ENCODE measurements around the gene APBB2. TPM values are rescaled to one million over a fixed set of nuclear protein-coding genes. Genes with fewer than 3 reads are reported as not detected.
A peak's percentile ranks its signal among the peaks of the same experiment; 100 is the strongest.
"Not testable (repeated sequence)": the region's sequence is repeated elsewhere in the genome, so short reads cannot be mapped to it uniquely, and the experiment has no call there.

APBB2 gene
- total and polyA plus RNA-seq, 4 donors: 82.2 to 104 (median 91.6) TPM

DNA sequence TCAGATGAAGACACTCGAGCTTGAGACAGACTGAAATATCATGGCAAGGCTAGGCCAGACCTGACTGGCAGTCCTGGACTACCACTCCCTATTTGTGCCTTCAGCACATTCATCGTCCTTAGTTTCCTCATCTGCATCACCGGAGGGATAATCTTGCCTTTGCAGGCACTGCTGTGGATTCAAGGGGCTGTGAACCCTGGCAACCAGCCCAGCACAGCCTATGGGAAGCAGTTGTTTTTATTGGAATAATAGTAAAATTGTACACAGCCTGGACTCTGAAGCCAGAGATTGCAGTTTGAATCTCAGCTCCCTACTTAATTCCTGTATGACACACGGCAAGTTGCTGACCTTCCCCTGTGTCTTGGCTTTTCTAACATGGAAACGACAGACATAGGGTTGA is 303.6 kb downstream of the APBB2 start:
- Histone ChIP-seq H3K4me3 (ENCODE audit: low read depth, low read length) (no peak overlapping the region), H3K27me3 (ENCODE audit: control insufficient read depth, insufficient read depth, low read length) (no peaks in the 10 kb centered on the region), H3K27ac (ENCODE audit: low read depth, low read length) (no peak overlapping the region), H3K36me3 (ENCODE audit: control insufficient read depth, insufficient read depth, low read length) (peaks cover 6% of the 10 kb centered on the region), H3K4me1 (ENCODE audit: control insufficient read depth, insufficient read depth, low read length) (peaks cover 16% of the 10 kb centered on the region), H3K9me3 (ENCODE audit: control insufficient read depth, insufficient read depth, low read length) (no peaks in the 10 kb centered on the region)
- DNase-seq (ENCODE audit: low read depth in 4 of 6, low spot score in 6 of 6): no peak
- 85% methylated on average over 3 of the region's 5 CpGs for WGBS (ENCODE audit: insufficient coverage)

DNA sequence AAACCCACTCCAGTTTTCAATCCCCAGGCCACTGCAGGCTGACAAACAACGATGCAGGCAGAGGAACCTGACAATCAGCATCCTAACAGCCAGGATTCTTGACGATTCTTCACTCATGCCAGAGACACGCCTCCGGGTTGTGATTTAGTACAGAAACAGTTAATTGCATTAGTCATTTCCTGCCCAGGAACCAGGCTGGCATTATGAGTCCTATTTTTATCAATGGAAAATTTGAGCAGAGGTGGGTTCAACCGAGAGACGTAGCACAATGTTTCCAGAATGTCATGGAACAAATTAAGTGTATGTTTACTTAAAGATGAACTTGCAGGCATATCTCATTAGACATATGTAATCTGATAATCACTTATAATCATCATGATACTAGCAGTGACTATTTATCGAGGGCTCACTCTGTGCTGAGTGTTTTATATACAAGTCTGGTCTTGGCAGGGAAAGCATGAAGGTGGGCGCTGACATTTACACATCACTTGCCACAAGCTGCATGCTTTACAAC is 304.9 kb downstream of the APBB2 start:
- WGBS (ENCODE audit: insufficient coverage): 54% methylated on average over 4 of the region's 8 CpGs
- no peak overlapping the region for H3K27ac ChIP-seq (ENCODE audit: low read depth, low read length)
- H3K36me3 ChIP-seq (ENCODE audit: control insufficient read depth, insufficient read depth, low read length): peaks cover 3% of the 10 kb centered on the region
- DNase-seq (ENCODE audit: low read depth in 4 of 6, low spot score in 6 of 6): peak in 1 of 6 donors; percentile 37
- no peak overlapping the region for H3K4me3 ChIP-seq (ENCODE audit: low read depth, low read length)
- peaks cover 28% of the 10 kb centered on the region for H3K4me1 ChIP-seq (ENCODE audit: control insufficient read depth, insufficient read depth, low read length)
- no peaks in the 10 kb centered on the region for H3K9me3 ChIP-seq (ENCODE audit: control insufficient read depth, insufficient read depth, low read length)
- H3K27me3 ChIP-seq (ENCODE audit: control insufficient read depth, insufficient read depth, low read length): no peaks in the 10 kb centered on the region

DNA sequence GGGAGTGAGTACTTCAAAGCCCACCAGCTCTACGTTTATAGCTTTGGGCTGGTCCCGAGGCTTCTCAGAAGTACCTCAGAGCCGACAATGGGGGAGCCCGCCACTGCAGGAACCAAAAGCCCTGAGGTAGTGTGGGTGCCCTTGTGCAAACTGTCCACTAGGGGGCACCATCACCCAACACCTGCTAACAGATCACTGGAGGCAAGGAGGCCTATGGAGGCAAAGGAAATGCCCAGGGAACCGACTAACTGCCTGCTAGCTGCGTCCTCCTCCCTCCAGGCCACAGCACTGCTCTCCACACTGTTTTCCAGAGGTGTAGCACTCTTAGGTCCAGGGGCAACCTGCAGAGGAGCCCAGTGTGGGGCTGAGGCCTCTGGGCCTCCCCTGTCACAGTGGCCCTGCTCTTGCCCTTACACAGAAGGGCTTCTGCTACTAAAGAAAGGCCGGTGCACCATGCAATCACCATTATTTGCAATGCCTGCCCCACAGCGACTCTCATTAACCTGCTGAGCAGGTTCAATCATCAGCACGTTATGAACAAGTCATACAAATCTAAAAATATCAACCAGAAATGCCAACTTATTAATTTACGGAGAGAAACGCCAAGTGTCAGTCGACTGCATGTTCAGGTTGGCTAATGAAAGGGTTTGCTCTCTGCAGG is 305.5 kb downstream of the APBB2 start:
- H3K4me3 ChIP-seq (ENCODE audit: low read depth, low read length): no peak overlapping the region
- no peaks in the 10 kb centered on the region for H3K27me3 ChIP-seq (ENCODE audit: control insufficient read depth, insufficient read depth, low read length)
- H3K9me3 ChIP-seq (ENCODE audit: control insufficient read depth, insufficient read depth, low read length): no peaks in the 10 kb centered on the region
- peaks cover 3% of the 10 kb centered on the region for H3K36me3 ChIP-seq (ENCODE audit: control insufficient read depth, insufficient read depth, low read length)
- H3K4me1 ChIP-seq (ENCODE audit: control insufficient read depth, insufficient read depth, low read length): peaks cover 28% of the 10 kb centered on the region
- no peak overlapping the region for H3K27ac ChIP-seq (ENCODE audit: low read depth, low read length)
- DNase-seq (ENCODE audit: low read depth in 4 of 6, low spot score in 6 of 6): peak in 2 of 6 donors; percentile 73 to 81
- WGBS (ENCODE audit: insufficient coverage): 49% methylated on average over 11 of the region's 12 CpGs

DNA sequence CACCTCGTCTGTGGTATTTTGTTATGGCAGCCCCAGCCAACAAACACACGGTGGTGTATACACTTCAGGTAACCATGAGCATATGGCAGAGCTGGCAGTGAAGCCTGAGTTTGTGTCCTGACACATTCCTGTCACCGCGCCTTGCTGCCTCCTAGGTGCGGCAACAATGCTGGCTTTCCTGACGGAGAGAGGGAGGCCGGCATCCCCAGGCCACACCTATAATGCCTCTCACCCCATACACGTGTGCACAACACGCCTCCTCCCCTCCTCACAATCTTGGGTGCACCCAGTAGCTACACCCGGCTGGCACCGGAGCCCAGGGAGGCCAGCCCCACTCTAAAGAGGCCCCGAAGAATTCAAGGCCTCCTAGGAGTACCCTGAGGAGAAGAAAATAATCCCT is 306.0 kb downstream of the APBB2 start:
- Histone ChIP-seq H3K4me3 (ENCODE audit: low read depth, low read length) (no peak overlapping the region), H3K9me3 (ENCODE audit: control insufficient read depth, insufficient read depth, low read length) (no peaks in the 10 kb centered on the region), H3K27me3 (ENCODE audit: control insufficient read depth, insufficient read depth, low read length) (no peaks in the 10 kb centered on the region), H3K4me1 (ENCODE audit: control insufficient read depth, insufficient read depth, low read length) (peaks cover 28% of the 10 kb centered on the region), H3K36me3 (ENCODE audit: control insufficient read depth, insufficient read depth, low read length) (peaks cover 3% of the 10 kb centered on the region), H3K27ac (ENCODE audit: low read depth, low read length) (no peak overlapping the region)
- 74% methylated on average over 9 of the region's 12 CpGs for WGBS (ENCODE audit: insufficient coverage)
- DNase-seq (ENCODE audit: low read depth in 4 of 6, low spot score in 6 of 6): no peak

DNA sequence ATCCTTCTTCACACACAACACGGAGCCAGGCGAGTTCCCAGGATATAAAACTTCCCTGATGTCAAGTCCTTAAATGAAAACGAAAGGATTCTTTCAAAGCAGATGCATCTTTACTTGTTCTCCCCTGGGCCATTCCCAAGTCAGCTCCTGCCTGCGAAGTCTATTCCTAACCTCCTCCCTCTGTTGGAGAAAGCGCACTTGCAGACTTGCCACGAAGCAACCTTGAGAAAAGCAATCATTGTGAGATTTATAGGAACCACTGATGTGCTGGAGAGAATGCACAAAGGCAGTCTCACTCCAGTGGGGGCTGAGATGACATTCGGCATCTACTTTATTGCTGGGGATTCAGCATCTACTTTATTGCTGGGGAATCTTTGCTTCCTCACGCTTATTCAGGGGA is 308.9 kb downstream of the APBB2 start:
- WGBS (ENCODE audit: insufficient coverage): 16% methylated on average over 5 of the region's 8 CpGs
- Histone ChIP-seq H3K27ac (ENCODE audit: low read depth, low read length) (peak overlapping the region; percentile 22), H3K9me3 (ENCODE audit: control insufficient read depth, insufficient read depth, low read length) (no peaks in the 10 kb centered on the region), H3K36me3 (ENCODE audit: control insufficient read depth, insufficient read depth, low read length) (peaks cover 3% of the 10 kb centered on the region), H3K27me3 (ENCODE audit: control insufficient read depth, insufficient read depth, low read length) (no peaks in the 10 kb centered on the region), H3K4me3 (ENCODE audit: low read depth, low read length) (no peak overlapping the region), H3K4me1 (ENCODE audit: control insufficient read depth, insufficient read depth, low read length) (peaks cover 28% of the 10 kb centered on the region)
- peak in 2 of 6 donors; percentile 32 to 89 for DNase-seq (ENCODE audit: low read depth in 4 of 6, low spot score in 6 of 6)

DNA sequence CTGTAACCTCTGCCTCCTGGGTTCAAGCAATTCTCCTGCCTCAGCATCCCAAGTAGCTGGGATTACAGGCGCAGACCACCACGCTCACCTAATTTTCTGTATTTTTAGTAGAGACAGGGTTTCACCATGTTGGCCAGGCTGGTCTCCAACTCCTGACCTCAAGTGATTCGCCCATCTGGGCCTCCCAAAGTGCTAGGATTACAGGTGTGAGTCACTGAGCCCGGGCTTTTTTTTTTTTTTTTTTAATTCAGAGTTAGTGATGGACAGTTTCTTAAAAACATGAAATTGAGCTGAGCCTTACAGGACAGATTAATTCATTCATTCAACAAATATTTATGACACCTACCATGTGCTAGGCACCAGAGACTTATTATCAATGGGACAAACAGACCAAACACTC is 313.8 kb downstream of the APBB2 start:
- H3K4me3 ChIP-seq (ENCODE audit: low read depth, low read length); H3K9me3 ChIP-seq (ENCODE audit: control insufficient read depth, insufficient read depth, low read length); DNase-seq (ENCODE audit: low read depth in 4 of 6, low spot score in 6 of 6); H3K27me3 ChIP-seq (ENCODE audit: control insufficient read depth, insufficient read depth, low read length); H3K36me3 ChIP-seq (ENCODE audit: control insufficient read depth, insufficient read depth, low read length); H3K27ac ChIP-seq (ENCODE audit: low read depth, low read length): not testable (repeated sequence)
- H3K4me1 ChIP-seq (ENCODE audit: control insufficient read depth, insufficient read depth, low read length): peaks cover 16% of the 10 kb centered on the region
- 100% methylated on average over 3 of the region's 4 CpGs for WGBS (ENCODE audit: insufficient coverage)

DNA sequence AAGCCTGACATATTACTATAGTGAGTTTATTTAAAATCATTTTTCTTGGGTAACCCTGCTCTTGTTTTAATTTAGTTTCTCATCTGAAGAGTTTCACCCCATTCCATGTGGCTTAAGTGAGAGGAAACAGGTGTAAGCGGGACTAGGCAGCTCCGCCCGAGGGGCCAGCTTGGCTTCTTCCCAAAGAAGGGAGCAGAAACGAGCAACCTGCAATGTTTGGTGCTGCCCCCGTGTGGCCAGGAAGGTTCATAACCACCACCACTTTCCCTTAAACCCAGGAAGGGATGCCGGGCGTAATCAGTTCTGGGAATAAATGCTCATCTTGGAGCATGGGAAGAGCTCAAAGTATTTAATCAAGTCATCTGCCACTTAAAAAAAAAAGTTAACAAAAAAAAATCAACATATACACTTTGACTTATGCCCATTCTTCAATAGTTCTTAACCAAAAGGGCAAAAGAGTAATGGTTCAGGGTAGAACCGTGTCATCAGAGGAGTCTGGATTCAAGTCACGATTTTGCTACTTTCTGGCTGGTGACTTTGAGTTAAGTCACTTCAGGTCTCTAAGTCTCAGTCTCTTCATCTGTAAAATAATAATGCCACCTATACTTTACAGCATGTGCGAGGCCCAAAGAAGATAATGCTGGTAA is 316.7 kb downstream of the APBB2 start:
- peaks cover 9% of the 10 kb centered on the region for H3K36me3 ChIP-seq (ENCODE audit: control insufficient read depth, insufficient read depth, low read length)
- H3K4me3 ChIP-seq (ENCODE audit: low read depth, low read length): no peak overlapping the region
- H3K9me3 ChIP-seq (ENCODE audit: control insufficient read depth, insufficient read depth, low read length): no peaks in the 10 kb centered on the region
- no peaks in the 10 kb centered on the region for H3K27me3 ChIP-seq (ENCODE audit: control insufficient read depth, insufficient read depth, low read length)
- H3K27ac ChIP-seq (ENCODE audit: low read depth, low read length): no peak overlapping the region
- H3K4me1 ChIP-seq (ENCODE audit: control insufficient read depth, insufficient read depth, low read length): peaks cover 5% of the 10 kb centered on the region
- DNase-seq (ENCODE audit: low read depth in 4 of 6, low spot score in 6 of 6): peak in 5 of 6 donors; percentile 59 to 94 (median 77)
- WGBS (ENCODE audit: insufficient coverage): 94% methylated on average over 2 of the region's 10 CpGs

DNA sequence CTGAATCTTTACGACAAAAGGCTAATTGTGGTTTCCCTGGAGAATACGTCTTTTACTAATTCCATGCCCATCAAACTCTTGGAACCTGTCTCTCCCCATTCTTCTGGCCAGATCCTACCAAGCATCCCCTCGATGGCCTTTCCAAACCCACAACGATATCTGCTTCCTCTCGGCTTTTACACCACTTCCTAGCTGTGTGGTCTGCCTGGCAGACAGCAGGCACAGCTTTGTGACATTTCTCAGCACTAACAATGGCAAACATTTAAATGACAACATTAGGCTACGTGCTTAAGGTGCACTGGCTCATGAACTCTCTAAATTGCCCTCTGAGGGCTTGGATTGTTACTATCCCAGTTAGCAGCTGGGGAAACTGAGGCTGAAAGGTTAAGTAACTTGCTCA is 323.6 kb downstream of the APBB2 start:
- H3K4me1 ChIP-seq (ENCODE audit: control insufficient read depth, insufficient read depth, low read length): peaks cover 26% of the 10 kb centered on the region
- no peaks in the 10 kb centered on the region for H3K27me3 ChIP-seq (ENCODE audit: control insufficient read depth, insufficient read depth, low read length)
- peaks cover 18% of the 10 kb centered on the region for H3K36me3 ChIP-seq (ENCODE audit: control insufficient read depth, insufficient read depth, low read length)
- no peak overlapping the region for H3K27ac ChIP-seq (ENCODE audit: low read depth, low read length)
- no peak for DNase-seq (ENCODE audit: low read depth in 4 of 6, low spot score in 6 of 6)
- 61% methylated on average over 6 of the region's 6 CpGs for WGBS (ENCODE audit: insufficient coverage)
- no peaks in the 10 kb centered on the region for H3K9me3 ChIP-seq (ENCODE audit: control insufficient read depth, insufficient read depth, low read length)
- no peak overlapping the region for H3K4me3 ChIP-seq (ENCODE audit: low read depth, low read length)

DNA sequence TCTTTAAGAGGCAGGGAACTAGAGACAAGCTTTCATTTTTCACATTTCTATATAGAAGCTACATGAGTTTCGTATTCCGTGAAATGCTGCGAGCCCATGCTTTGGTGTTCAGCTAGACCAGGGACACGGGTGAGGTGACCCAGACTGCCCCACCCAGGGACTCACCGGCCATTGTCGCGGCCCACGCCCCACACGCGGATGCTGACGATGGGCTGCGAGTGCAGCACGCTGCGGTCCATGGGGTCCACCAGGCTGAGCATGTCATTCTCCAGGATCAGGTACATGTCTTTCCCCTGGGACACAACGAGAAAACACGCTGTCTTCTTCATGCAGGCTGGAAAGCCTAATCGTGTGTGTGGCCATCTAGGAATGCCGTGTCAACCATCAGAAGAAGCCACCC is 324.1 kb downstream of the APBB2 start:
- Histone ChIP-seq H3K4me1 (ENCODE audit: control insufficient read depth, insufficient read depth, low read length) (peaks cover 28% of the 10 kb centered on the region), H3K36me3 (ENCODE audit: control insufficient read depth, insufficient read depth, low read length) (peaks cover 14% of the 10 kb centered on the region), H3K9me3 (ENCODE audit: control insufficient read depth, insufficient read depth, low read length) (no peaks in the 10 kb centered on the region), H3K4me3 (ENCODE audit: low read depth, low read length) (no peak overlapping the region), H3K27me3 (ENCODE audit: control insufficient read depth, insufficient read depth, low read length) (no peaks in the 10 kb centered on the region), H3K27ac (ENCODE audit: low read depth, low read length) (no peak overlapping the region)
- 96% methylated on average over 18 of the region's 18 CpGs for WGBS (ENCODE audit: insufficient coverage)
- no peak for DNase-seq (ENCODE audit: low read depth in 4 of 6, low spot score in 6 of 6)

DNA sequence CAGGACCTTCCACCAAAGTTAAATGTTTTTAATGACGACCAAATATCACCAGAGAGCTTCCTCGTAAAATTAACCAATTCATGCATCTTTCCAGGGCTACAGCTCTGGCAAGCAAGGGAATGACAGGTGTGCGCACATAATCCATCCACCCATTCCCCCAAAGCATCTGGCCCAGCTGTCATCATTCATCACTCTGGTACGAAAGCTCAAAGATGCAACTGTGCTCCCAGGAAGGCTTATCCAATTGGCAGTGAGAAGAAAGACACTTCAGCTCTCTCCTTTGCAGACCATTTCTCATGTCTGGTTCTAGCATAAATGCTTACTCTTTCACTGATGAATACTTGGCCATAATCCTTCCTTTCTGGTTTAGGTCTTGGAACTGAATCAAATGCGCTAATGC is 325.4 kb downstream of the APBB2 start:
- Histone ChIP-seq H3K4me1 (ENCODE audit: control insufficient read depth, insufficient read depth, low read length) (peaks cover 33% of the 10 kb centered on the region), H3K4me3 (ENCODE audit: low read depth, low read length) (no peak overlapping the region), H3K27ac (ENCODE audit: low read depth, low read length) (no peak overlapping the region), H3K36me3 (ENCODE audit: control insufficient read depth, insufficient read depth, low read length) (peaks cover 13% of the 10 kb centered on the region), H3K9me3 (ENCODE audit: control insufficient read depth, insufficient read depth, low read length) (no peaks in the 10 kb centered on the region), H3K27me3 (ENCODE audit: control insufficient read depth, insufficient read depth, low read length) (no peaks in the 10 kb centered on the region)
- DNase-seq (ENCODE audit: low read depth in 4 of 6, low spot score in 6 of 6): peak in 2 of 6 donors; percentile 36 to 53
- WGBS (ENCODE audit: insufficient coverage): 65% methylated on average over 5 of the region's 5 CpGs

All from spinal cord (tissue), 10 donors.